Stimulated activated CD4-positive, alpha-beta T cell treated with anti-CD3 and anti-CD28 coated beads, Interleukin-12 subunit alpha, Interleukin-12 subunit beta, amount 100 ng/mL, for 48 hours (primary cell): ENCODE measurements around the gene LMTK2.

ENCODE experiments used
- DNase-seq, 3 donors: peaks; one replicate each; pipeline ENCODE4 v3.0.0-alpha.2; 2020; ENCODE audit warnings: low read depth in 2 of 3, low spot score in 1 of 3

The LMTK2 gene

DNA sequence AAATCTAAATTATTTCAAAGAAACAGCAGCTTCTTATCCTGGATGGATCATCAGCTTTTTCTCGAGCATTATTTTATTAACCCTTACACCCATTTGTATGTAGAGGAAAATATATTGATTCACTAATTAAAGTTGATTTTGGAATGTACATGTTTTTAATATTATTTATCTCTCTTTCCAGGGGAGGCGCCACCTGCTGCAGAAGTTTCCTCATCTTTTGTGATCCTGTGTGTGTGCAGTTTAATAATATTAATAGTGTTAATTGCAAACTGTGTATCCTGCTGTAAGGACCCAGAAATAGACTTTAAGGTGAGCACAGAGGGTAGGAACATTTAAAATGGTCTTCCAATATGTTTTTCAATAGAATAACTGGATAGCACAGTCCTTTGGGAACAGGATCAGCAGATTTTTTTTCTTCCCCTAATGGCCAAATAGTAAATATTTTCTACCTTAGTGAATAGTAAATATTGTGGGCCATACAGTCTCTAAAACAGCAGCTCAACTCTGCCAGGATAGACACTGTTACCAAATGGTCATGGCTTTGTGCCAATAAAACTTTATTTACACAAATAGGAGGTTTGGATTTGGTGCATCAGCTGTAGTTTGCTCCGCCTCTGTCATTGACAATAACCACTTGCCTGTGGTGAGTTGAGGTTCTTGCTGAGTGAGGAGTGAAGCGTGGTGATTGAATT lies 30.6 kb downstream of the LMTK2 start:
- DNase-seq, result no peak

DNA sequence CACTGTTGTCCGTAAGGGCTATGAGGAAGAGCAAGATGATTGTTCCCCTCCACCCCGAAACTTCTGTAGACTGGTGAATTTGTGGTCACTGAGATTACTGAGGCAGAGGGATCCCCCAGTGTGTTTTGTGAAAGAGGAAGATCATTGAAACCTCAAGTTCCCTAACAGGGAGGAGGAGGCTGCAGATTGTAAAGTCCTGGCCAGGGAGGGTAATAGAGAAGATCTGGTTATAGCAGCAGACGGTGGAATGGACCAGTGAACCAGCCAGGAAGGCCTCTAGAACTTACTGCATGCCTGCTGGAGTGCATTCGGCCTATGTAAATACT lies 31.1 kb downstream of the LMTK2 start:
- DNase-seq, result no peak

DNA sequence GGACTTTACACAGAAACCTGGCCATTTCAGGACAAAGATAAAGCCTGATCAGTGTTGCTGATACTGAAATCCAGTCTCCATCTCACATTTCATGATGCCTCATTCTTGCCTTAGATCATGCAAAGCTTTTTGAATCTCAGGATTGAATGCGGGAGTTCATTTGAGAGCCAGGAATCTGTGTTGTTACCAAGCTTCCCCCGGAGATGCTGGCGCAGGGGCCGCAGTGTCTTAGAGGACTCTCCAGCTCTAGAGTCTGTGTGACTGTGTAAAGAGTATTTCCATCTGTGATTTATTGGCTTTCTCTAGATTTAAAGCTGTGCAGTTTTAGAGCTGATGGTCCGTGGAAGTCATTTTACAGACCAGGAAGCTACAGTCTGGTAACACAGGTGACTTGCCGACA lies 32.0 kb downstream of the LMTK2 start:
- no peak for DNase-seq

DNA sequence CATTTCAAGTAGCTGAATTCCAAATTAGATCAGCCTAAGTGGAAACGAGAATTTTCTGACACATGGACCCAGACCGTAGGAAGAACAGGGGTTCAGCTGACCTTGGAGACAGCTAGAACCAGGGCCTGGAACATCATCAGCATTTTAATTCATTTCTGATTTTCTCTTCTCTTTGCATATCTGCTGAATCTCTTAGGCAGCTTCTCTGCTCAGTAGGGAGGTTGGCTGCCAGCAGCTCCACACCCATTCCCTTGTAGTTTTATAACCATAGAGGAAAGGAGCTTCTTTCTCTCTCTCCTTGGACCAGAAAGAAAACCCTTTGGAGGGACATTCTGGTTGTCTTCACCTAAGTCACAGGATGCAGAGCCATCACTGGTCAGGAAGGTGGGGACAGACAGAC lies 36.0 kb downstream of the LMTK2 start:
- DNase-seq, result no peak

DNA sequence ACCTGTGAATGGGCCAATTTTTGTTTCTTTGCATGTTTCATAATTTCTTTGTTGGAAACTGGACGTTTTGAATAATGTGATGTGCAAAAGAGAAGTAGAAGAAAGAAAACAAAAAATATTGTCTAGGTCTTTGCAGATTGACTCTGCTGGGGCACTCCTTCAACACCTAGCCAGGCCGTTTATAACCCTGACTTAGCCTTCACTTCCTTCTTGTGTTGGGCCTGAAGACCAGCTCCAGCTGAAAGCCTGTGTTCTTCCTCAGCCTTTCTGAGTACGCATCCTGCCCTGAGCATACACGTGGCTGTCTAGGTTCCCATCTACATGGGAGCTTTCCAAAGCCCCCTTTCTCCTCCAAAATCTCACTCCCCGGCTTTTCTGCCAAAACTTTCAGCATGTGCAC lies 41.9 kb downstream of the LMTK2 start:
- DNase-seq, result no peak

DNA sequence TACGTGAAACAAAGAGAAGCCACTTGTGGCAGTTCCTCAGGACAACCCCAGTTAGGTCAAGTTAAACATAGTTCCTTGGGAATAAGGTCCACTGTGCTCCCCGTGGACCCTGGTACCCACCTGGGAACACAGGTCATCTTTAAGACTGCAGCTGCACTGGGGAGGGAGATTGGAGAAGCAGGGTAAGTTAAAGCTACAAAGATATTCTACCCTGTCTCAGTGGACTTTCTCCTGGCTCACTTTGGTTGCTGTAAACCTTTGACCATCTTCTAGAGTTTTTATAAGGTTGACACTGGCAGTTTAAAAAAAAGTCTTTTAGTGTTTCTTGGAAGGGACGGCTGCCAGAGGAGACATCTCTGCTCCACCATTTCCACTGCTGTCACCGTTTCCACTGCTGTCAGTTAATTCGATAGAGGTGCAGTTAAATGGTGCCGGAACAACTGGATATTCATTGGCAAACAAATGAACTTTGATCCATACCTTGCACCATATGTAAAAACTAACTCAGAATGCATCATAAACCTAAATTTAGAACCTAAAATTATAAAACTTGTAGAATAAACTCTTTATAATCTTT lies 42.5 kb downstream of the LMTK2 start:
- no peak for DNase-seq

DNA sequence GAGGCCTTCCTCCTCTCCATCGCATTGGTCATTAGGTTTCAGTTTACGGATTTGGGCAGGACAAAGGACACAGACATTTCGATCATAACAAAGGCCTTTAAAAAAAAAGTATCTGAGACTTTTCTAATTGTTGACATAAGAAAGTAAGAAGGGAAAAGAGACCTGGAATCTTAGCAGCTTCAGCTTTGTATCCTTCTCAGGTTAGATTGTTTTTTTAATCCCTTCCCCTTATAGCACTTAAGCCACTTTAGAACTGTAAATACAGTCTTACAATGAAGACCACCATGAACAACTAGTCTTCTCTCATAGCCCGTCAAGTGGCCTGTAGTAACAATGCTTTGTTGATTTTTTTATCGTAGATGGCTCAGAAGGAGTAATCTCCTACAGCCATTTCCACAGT lies 45.2 kb downstream of the LMTK2 start:
- DNase-seq, result no peak

DNA sequence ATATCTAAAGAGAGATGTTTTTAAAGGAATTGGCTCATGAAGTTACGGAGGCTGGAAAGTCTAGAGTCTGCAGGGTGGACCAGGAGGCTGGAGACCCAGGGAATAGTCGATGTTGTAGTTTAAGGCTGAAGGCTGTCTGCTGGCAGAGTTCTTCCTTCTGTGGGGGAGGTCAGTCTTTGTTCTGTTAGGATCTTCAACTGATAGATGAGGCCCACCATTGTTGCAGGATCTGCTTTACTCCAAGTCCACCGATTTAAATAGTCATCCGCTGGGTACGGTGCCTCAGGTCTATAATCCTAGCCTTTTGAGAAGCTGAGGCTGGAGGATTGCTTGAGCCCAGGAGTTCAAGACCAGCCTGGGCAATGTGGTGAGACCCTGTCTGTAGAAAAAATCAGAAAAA lies 50.0 kb downstream of the LMTK2 start:
- DNase-seq, result no peak

DNA sequence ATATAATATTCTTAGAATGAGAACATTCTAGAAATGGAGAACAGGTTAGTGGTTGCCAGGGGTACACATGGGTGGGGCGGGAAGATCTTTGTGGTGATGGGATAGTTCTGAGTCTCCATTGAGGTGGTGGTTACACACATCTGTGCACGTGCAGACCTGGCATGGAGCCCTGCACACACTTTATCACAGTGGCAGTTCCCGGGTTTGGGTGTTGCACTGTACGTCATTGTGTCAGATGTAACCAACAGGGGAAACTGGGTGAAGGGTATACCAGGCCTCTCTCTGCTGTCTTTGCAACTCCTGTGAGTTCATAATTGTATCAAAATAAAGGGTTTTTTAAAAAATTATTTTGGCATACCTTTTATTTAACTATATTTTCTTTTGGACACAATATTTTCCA lies 51.1 kb downstream of the LMTK2 start:
- no peak for DNase-seq

DNA sequence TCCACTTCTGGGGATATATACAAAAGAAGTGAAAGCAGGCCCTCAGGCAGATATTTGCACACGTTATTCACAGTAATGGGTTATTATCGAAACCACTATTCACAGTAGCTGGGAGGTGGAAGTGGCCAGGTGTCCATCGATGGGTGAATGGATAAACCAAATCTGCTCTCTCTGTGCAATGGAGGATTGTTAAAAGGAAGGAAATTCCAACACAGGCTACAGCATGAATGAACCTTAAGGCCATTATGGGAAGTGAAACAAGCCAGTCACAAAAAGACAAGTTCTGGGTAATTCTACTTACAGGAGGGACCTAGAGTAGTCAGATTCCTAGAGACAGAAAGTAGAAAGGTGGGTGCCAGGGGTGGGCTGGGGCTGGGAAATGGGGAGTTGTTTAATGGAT lies 56.1 kb downstream of the LMTK2 start:
- DNase-seq, result no peak

DNA sequence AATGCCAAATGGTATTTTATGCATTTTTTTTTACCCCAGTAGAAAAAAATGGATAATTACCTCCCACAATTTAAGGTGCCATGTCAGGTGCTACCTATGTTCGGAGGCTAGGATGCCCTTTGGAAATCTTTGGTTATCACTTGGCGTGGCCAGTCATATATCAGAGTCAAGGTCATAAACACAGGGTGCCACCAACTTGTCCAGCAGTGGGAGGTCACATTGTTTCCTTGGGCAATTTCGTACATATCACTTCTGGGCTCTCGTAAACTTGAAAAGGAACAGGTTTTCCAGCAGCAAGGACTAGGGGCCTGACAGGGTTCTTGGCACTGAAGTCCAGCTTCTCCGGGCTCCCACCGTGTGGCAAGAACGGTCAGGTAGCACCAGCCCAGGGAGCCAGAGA lies 56.6 kb downstream of the LMTK2 start:
- DNase-seq, result no peak

DNA sequence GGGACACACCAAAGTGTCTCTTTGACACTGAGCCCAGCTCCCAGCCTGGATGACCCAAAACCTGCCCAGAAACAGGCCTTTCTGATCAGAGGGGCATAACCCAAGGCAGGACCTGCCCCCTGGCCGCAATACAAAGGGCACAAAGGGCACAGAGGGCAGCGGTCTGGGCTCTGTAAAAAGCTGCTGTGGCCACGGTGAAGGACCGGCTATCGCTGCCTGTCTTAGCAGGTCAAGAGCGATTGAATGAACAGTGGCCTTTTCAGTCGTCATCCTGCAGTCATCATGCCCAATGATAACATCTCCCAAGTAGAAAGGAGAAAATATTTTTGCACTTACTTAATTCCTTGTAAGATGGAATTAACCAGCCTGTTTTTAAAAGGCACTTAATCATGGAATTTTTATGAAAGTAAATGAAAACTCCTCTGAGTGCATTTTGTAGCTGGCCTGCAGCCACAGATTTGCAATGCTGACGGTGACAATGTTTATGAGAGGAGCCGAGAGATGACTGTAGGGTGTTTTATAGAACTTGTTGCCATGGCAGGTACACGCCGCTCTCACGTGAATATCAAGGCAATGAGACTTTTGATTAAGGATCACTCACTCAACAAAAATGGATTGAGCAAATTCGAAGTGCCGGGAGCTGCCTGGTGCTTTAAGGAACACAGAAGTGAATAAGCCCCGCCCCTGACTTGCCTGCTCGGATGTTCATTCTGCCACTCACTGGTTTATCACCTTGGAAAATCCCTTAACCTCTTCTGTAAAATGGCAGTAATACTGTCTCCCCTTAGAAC lies 57.2 kb downstream of the LMTK2 start:
- no peak for DNase-seq

DNA sequence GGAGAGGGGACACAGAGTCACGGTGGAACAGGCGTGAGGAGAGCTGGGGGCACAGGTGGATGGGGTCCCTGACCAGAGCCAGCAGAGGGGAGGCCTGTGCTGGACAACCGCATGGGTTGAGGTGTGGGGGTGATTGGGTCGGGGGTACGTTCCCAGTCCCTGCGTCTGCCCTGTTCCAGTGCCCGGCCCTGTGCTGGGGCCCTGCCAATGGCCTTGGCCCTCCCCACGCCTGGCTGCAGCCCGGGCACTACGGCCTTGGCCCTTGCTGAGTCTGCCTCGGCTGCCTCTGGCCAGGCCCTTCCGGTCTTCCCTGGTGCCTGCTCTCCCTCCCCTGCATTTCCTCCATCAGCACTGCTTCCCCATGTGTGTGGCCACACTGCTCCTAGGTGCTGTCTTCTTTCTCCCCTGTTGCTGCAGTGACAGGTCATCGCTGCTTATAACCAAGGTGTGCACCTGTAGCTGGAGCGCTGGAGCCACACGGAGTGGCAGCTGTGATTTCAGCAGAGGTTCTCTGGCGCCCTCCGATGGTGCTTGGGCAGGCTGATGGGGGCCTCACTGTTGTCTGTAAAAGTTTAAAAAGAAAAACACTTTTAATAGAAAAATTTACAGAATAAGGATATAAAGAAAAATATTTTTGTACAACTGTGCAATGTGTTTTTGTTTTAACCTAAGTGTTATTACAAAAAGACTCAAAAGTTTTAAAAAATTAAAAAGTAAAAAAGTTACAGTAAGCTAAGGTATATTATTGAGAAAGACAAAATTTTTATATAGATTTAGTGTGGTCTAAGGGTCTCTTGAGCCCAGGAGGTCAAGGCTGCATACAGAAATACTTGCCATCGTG lies 59.4 kb downstream of the LMTK2 start:
- DNase-seq, result peak; percentile 18 to 38 (median 20)

DNA sequence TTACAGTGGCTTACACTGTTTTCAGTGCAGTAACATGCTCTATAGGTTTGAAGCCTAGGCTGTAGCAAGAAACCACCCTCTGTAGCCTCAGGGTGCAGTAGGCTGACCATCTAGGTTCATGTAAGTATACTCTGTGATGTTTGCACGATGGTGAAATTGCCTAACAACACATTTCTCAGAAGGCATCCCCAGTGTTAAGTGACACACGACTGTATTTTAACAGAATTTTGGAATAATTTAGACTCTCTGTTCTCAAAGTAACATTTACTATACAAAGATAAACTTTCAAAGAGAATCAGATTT lies 60.0 kb downstream of the LMTK2 start:
- no peak for DNase-seq

DNA sequence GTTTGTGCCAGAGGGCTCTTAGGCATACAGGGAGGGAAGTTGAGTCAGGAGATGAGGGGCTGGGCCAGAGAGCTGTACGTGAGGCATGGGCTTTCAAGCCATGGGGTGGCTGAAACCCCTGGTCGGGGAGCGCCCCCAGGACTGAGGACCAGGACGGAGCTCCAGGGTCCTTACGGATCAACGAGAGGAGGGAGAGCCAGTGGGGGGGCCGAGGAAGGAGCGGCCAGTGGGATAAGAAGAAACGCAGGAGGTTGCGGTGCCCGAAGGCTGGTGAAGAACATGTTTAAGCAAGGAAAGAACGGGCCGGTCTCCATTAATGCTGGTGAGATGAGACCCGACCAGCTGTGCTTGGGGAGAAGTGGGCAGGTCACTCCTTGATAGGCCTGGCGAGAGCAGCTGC lies 61.0 kb downstream of the LMTK2 start:
- no peak for DNase-seq

DNA sequence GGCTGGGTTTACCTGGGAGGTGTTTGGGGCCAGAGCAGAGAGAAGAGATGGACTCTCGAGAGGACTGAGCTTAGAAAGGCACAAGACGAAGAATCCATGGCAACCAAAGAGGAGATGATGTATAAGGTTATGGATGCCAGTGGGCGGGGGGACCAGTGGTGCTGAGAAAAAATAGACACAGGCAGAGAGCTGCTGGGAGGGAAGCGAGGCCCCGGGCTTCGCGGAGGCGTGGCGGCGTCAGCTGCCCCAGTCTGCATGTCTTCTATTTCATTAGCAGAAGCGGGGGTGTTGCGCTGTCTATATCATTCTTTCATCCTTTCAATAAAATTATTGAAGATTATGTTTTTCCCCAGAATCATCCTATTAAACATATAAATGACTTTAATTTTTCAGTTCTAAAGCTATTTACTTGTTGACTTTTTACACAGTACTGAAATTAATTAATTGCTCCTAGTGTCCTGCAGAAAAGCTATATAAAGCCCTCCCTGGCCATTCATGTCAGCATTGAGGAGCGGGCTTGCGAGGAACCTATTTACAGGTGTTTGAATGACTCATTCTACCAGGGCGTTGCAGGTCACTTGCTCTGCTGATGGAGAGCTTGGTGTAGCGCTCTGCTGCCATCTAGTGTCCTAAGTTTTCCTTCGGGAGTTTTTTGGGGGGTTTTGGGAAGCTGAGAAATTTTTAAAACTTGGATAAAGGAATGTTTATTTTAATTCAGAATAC lies 61.7 kb downstream of the LMTK2 start:
- peak; percentile 21 to 70 (median 52) for DNase-seq

DNA sequence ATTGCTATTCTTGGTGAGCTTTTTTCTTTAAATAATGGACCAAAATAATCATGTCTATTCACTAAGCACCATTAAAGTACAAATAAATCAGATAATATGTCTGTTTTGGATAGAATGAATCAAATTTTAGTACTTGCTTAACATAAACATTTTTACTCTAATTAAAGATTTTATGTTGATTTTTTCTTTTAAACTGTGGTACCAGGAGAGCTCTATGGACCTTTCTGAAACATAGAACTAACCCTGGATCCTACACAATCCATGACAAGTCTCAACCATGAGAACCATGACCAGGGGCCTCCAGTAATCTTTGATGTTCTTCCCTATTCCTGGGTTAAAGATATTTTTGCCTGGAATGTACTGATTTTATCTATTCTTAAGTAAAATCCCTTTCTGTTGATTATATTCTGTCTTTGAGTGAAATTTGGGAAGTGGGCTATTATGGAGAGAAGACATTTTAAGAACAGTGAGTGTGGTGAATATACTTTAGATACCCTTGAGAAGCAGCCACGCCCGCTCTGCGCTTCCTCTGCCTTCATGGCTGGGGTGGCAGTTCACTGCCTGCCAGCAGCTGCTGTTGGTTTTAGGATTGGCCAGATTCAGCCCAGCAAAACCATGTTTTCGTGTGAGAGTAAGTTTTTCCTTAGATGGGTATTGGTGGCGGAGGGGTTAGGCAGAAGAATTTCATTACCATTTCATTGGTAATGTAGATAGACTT lies 62.4 kb downstream of the LMTK2 start:
- no peak for DNase-seq

DNA sequence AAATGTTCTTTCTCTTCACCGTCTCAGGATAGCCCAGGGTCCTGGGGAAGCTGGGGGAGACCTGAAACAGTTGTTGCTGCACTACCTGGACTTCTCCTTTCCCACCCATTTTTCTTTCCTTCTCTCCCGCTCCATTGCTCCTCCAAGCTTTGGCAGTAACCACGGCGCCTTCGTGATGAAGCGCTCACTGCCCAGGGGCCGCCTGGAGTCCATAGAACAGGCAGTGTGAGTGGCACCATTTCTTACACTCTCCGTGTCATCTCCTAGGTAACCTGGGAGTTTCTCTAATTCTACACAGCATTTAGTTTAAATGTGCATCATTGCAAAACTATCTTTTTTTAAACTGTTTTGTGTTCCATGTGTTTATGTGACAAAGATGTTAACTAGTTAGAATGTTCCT lies 64.3 kb downstream of the LMTK2 start:
- DNase-seq, result no peak

DNA sequence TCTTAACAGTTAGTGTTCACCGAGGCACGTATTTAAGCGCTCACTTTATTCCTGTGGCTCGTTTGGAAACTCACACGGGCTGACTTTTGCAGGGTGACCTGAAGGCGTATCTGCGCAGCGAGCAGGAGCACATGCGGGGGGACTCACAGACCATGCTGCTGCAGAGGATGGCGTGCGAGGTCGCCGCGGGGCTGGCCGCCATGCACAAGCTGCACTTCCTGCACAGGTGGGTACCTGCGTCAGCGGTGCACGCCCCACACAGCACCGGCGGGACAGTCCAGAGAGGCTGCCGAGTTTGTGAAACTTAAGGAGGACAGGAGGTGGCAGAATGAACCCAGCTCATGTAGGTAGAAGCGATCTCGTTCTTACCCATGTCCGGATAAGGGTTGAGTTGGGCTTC lies 64.8 kb downstream of the LMTK2 start:
- no peak for DNase-seq

DNA sequence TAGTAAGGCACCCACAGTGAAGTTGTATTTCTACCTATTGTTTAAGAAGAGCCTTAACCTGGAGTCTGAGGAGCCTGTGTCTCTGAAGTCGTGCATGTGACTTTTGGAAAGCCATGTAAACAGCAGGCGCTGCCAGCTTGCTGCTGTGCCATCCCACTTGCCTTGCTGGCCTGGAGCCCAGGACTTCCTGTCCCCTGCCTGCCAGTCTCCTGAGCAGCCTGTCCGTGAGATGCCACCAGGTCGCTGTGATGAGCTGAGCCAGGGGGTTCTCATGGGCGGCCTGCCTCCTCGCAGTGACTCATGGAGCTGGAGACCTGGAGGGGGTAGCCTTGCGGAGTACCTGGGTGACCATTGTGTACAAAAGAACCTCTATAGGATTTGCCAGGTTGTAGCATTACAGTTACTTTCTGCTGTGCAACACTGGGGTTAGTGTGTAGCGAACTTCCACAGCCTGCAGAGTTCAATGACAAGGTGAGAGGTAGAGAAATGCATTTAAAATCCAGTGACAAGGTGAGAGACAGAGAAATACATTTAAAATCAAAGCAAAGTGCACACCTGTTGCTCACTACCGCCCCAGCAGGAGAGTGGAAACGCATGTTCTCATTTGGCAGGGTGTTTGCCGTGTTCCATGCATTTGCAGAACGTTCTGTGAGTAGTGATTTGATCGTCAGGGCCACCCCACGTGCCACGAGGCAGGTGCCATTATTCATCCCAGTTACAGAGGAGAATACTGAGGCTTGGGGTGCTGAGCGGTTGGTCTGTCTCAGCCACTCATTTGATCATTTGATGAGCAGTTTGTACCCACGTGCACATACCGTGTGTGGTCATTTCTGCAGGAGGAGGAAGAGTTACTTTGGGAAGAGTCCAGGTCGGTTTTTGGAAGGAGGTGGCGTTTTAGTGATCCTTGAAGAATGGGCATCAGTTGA lies 67.9 kb downstream of the LMTK2 start:
- DNase-seq, result no peak
